ENCODE results near the gene RHOD.

The RHOD gene

GRCh38 chr11:67062526-67063373 is 6.1 kb downstream of the RHOD start:
- FAIRE-seq = no peak

- no peak for FAIRE-seq
These were observed 9.7 kb downstream of the RHOD start for GRCh38 chr11:67066333-67066709.

- no peak for FAIRE-seq
These were observed 15.0 kb downstream of the RHOD start for GRCh38 chr11:67071420-67072284.

- no peak for FAIRE-seq
These were observed 15.6 kb downstream of the RHOD start for GRCh38 chr11:67072295-67072694.

- no peak for FAIRE-seq
These were observed 17.3 kb downstream of the RHOD start for GRCh38 chr11:67073908-67074307.

- no peak for FAIRE-seq
These were observed 19.6 kb downstream of the RHOD start for GRCh38 chr11:67076202-67076601.

GRCh38 chr11:67079065-67079705 is 22.5 kb downstream of the RHOD start:
- FAIRE-seq = no peak

- FAIRE-seq = no peak
These were observed 25.6 kb downstream of the RHOD start for GRCh38 chr11:67082071-67082791.

- no peak for FAIRE-seq
These were observed 27.2 kb downstream of the RHOD start for GRCh38 chr11:67083786-67084366.

- no peak for FAIRE-seq
These were observed 29.0 kb downstream of the RHOD start for GRCh38 chr11:67085617-67086016.

- FAIRE-seq = no peak
These were observed 34.1 kb downstream of the RHOD start for GRCh38 chr11:67090717-67091116.

GRCh38 chr11:67095214-67095507 is 38.5 kb downstream of the RHOD start:
- no peak for FAIRE-seq

- no peak for FAIRE-seq
These were observed 42.3 kb downstream of the RHOD start for GRCh38 chr11:67098799-67099429.

GRCh38 chr11:67099831-67100324 is 43.2 kb downstream of the RHOD start:
- FAIRE-seq = no peak

- FAIRE-seq = no peak
These were observed 46.0 kb downstream of the RHOD start for GRCh38 chr11:67102664-67103063.

- FAIRE-seq = no peak
These were observed 49.3 kb downstream of the RHOD start for GRCh38 chr11:67105964-67106363.

- FAIRE-seq = no peak
These were observed 54.6 kb downstream of the RHOD start for GRCh38 chr11:67111261-67111660.

- no peak for FAIRE-seq
These were observed 56.6 kb downstream of the RHOD start for GRCh38 chr11:67113231-67113721.

- no peak for FAIRE-seq
These were observed 57.7 kb downstream of the RHOD start for GRCh38 chr11:67114275-67114896.

GRCh38 chr11:67116758-67117105 is 60.1 kb downstream of the RHOD start:
- no peak for FAIRE-seq

GRCh38 chr11:67117176-67117575 is 60.5 kb downstream of the RHOD start:
- no peak for FAIRE-seq

Data from colon (tissue), 2 donors.